ENCODE results near the gene PPP1R1B. TPM values are rescaled to one million over a fixed set of nuclear protein-coding genes. Genes with fewer than 3 reads are reported as not detected.

Gene PPP1R1B
- polyA plus RNA-seq, 3 donors = 8.7 to 183 (median 40.4) TPM

- WGBS, 3 donors = 3 to 6% (median 5%) methylated on average over 36 of the region's 36 CpGs
- H3K27ac ChIP-seq (ENCODE audit: low read depth, low read length) = no peak overlapping the region
Observed at GRCh38 chr17:39599004-39599664, 27.6 kb upstream of the PPP1R1B start.

DNA sequence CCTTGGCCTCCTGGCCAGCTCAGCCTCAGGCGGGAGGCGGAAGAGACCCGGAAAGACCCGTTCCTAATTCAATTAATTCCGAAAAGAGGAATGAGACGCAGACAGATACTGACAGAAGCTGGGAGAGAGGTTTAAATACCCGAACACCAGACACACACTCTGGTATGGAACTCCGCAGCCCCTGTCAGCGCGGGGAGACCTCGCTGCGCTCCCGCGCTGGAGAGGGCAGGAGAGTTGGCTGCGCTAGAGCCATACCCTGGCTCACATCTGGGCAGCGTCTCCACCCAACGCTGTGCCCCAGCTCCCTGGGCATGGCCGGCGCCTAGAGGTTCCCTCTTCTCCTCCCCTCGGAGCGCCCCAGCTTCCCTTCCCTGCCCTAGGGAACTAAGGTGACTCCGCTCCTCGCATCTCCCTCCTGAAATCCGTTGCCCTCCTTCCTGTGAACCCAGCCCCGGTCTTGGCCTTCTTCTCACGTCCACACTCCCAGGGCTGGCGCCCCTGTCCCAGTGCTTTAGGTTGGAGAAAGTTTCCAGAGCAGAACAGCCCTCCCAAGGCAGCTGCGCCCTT lies 27.0 kb upstream of the PPP1R1B start:
- no peak overlapping the region for H3K27ac ChIP-seq (ENCODE audit: low read depth, low read length)
- WGBS, 3 donors = 6 to 8% (median 7%) methylated on average over 28 of the region's 28 CpGs

DNA sequence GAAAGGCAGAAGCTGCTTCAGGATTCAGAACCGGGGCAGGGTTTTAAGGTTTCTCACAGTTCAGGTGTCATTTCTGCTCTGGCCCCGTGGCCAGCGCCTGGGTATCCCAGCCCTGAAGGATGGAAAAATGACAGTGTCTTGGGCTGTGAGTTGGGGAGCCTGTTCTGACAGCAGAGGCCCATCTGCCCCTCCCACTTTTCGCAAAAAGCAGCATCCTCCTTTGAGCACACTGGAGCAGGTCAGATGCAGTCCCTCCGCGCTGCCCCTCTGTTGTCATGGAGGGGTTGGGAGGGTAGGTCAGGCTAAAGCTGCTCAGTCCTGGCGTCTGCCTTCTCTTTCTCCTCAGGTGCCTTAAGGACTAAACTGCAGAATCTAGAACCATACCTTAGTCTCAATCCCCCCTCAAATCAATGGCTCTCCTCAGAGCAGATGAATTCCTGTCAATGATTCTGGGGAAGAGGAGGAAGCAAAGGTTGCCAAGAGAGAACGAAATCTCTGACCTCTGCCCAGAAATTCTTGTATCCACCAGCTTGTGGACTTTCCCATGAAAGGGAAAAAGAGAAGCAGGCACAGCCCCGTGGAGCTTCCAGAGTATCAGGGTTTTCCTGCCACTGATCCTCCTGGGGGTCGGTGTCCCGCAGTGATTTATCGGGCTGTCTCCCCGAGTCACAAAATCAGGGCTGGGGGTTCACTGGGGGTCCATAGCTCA lies 26.3 kb upstream of the PPP1R1B start:
- no peak overlapping the region for H3K27ac ChIP-seq (ENCODE audit: low read depth, low read length)
- 4 to 6% (median 6%) methylated on average over 13 of the region's 13 CpGs for WGBS, 3 donors

DNA sequence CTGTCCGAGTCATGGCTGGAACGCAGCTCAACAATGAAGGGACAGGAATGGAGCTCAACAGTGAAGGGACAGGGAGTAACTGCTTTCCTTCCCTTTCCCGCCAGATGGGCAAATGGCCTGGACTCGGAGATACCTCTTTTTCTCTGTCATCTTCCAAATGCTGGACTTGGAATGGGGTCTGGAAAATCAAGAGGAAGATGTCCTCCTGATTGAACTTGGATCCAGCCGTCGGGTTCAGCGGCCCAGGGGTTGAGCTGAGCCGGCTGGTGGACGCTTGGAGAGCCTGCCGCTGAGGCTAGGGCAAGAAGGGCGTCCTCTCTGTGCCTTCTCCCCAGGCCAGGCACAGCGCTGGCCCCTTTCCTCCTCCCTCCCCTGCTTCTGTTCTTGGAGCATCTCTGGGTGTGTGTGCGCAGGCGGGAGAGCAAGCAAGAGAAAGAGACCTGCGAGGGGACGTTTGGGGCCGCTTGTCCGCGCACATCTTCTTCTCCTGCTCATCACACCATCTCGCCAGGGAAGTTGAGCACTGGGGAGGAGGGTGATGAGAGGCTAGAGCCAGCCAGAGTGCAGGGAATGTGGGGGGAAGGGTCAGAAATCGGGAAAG lies 25.7 kb upstream of the PPP1R1B start:
- H3K27ac ChIP-seq (ENCODE audit: low read depth, low read length) = no peak overlapping the region
- WGBS, 3 donors = 10 to 17% (median 16%) methylated on average over 20 to 21 of the region's 21 CpGs

DNA sequence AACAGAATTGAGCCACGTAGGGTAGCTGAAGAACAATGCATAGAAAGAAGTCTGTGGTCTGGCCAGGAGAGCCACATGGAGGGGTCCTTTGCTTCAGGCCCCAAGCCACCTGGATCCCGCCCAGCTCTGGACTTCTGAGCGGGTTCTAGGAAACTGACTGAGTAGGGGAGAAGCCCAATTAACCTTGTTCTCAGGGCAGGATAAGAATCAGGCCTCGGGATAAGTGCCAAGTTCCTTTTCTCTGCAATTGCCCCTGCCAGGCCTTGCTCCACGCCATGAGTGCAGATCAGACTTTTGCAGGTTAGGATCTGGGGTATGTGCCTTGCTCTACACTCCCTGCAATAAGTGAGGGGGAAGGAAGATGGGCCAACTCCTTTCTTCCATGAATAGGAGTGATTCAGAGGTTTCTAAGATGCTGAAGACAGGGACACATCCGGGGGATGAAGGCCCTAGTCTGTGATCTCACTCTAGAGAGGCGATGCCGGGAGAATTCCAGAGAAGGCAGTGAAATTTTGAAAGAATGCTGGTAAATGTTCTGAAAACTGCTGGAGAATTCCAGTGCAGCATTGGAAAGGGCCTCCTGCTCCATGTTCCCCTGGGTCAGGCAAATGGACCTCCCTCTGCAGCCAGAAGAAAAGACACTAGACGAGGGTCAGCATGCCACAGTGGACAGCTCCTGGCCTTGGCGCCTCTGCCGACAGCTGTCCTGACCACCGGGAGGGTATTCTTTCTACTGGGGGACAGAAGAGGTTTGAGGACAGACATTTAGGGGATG lies 24.8 kb upstream of the PPP1R1B start:
- WGBS, 3 donors = 37 to 40% (median 38%) methylated on average over 12 of the region's 12 CpGs
- H3K27ac ChIP-seq (ENCODE audit: low read depth, low read length) = no peak overlapping the region

DNA sequence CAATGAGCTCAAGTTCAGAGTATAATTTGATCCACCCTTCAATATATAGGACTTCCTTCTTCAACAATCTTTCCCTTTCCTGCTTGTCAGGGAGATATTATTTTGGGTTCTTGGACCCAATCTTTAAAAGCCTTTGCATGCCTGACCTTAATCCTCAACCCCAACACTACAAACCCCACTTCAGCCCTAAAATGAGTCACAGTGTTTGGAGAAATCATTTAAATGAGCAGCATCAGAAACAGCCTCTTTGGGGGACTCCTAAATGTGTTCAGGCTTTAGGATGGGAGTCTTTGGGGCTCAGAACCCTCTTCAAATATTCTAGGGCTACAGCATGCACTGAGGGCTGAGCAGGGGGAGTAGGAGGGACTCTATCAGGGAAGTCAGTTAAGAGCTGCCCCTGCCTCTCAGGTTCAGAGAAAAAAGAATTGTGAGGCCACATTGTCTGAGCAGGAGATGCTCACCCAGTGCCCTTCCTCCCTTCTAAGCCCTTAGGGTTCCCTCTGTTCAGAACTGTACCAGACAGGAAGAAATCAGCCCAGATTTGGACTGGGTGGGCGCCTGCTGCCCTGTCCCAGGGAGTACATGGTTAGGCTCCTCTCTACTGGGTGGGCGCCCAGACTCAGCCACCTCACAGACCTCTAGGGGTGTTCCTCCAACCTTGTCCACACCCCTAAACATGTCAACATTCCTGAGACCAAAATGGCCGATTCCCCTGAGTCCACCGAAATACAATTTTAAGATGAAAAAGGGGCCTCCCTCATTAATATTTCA lies 24.0 kb upstream of the PPP1R1B start:
- WGBS, 3 donors = 26 to 42% (median 41%) methylated on average over 4 of the region's 4 CpGs

GRCh38 chr17:39603304-39604016 lies 23.3 kb upstream of the PPP1R1B start:
- H3K27ac ChIP-seq (ENCODE audit: low read depth, low read length) = no peak overlapping the region
- 8 to 13% (median 12%) methylated on average over 14 of the region's 14 CpGs for WGBS, 3 donors

More for the DNA sequence above, 24.0 kb upstream of the PPP1R1B start:
- no peak overlapping the region for H3K27ac ChIP-seq (ENCODE audit: low read depth, low read length)

DNA sequence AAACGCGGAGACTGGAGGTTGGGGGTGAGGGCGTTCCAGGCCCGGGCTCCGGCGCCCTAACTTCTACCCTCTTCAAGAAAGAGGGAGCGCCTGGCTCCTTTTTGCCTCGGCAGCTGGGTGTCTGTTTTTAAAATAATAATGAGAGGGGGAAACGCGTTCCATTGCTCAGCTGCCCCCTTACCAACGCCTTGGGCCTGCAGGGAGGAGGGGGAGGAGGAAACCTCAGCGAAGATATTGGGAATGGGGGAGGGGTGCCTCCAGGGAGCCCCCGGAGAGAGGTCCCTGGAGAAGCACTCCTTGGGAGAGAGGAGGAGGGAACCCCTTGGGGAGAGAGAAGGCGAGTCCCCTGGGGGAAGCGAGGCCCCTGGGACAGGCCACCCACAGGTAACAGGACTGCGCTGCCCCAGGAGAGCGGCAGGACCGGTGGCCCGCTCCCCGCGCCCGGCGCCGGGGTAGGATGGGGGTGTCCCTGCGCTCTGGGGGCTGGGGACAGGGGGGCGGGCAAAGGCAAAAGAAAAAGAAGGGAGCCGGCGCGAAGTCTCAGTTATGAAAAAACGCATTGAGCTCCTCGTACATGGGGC lies 21.8 kb upstream of the PPP1R1B start:
- WGBS, 3 donors = 4 to 8% (median 6%) methylated on average over 28 to 31 of the region's 31 CpGs
- H3K27ac ChIP-seq (ENCODE audit: low read depth, low read length) = no peak overlapping the region

DNA sequence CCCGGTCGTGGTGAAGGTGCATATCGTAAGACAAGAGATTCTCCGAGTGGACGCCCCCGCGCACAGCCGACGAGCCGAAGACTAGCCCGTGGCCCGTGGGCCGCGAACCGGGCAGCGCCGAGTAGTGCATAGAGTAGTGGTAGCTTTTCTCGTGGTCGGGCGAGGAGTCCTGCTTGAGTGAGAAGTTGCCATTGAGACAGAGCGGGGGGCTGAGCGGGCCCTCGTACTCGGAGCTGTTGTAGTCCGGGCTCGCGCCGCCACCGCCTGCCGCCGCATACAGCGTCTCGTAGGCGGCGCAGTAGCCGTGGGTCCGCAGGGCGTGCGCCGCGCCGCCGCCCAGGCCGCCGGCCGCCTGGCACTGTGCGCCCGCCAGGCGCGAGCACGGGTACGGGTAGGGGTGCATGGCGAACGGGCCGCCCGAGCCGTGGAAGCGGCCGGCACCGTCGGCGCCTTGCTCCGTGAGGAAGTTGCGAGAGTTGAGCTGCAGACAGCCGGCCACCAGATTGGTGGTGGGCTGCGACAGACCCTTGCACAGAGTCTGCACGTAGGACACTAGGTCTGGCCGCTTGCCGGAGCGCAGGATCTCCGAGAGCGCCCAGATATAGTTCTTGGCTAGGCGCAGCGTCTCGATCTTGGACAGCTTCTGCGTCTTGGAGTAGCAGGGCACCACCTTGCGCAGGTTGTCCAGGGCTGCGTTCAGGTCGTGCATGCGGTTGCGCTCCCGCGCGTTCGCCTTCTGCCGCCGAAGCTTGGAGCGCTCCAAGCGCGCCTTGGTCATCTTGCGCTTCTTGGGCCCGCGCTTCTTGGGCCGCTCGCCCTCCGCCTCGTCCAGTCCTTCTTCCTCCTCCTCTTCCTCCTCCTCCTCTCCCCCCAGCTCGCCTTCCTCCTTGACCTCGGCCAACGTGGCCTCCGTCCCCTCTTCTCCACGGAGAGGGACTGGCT lies 21.0 kb upstream of the PPP1R1B start:
- WGBS, 3 donors = 1 to 3% (median 2%) methylated on average over 100 to 102 of the region's 102 CpGs
- no peak overlapping the region for H3K27ac ChIP-seq (ENCODE audit: low read depth, low read length)

DNA sequence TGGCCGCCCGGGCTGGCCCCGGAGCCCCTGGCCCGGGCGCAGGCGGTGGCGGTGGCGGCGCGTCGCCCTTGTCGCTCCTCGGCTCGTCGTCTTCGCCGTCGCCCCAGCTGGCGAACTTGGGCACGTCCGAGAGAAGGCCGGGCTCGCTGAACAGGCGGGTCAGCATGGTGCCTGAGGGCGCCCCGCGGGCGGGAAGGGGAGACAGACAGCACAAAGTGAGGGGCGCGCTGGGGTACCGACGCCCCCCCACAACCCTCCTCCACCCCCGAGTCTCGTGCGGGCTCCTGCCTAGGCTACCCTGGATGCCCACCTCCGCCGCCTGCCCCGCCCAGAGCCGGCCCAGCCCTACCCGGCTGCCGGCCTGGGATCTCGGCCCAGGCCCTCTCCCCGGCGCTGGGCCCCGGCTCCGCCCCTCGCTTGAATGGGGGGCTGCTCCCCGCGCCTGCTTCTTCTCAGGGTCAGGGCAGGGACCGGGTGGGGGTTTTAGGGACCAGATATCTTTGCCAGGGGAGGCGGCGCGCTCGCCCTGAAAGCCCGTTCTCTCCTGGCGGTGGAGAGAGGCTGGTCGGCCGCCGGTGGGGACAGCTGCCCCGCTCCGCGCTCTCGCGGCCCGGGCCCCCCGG lies 20.2 kb upstream of the PPP1R1B start:
- WGBS, 3 donors = 1 to 2% (median 1%) methylated on average over 58 to 66 of the region's 66 CpGs
- no peak overlapping the region for H3K27ac ChIP-seq (ENCODE audit: low read depth, low read length)

GRCh38 chr17:39607057-39607850 lies 19.5 kb upstream of the PPP1R1B start:
- 1 to 4% (median 2%) methylated on average over 32 to 40 of the region's 40 CpGs for WGBS, 3 donors
- no peak overlapping the region for H3K27ac ChIP-seq (ENCODE audit: low read depth, low read length)

DNA sequence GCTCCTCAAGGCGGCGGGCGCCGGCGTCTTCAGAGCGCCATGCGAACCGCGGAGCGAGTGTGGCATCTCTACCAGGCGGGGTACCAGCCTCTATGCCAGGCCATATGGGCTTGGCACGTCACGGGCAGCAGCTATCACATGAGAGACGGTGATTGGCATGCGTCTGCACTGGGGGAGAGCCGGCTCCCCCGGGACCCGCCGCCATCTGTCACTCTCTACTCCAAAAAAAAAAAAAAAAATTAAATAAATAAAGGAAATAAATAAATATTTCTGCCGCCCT lies 19.0 kb upstream of the PPP1R1B start, which contains the start of gene NEUROD2:
Gene NEUROD2 (minus strand): TSS at position 70 of the 280 bp plus-strand sequence. CDS start 1,321 bp downstream, outside the sequence.
- no peak within 1 kb of the TSS for H3K27ac ChIP-seq (ENCODE audit: low read depth, low read length)
- 6 to 7% (median 7%) methylated on average over 20 of the region's 20 CpGs for WGBS, 3 donors

DNA sequence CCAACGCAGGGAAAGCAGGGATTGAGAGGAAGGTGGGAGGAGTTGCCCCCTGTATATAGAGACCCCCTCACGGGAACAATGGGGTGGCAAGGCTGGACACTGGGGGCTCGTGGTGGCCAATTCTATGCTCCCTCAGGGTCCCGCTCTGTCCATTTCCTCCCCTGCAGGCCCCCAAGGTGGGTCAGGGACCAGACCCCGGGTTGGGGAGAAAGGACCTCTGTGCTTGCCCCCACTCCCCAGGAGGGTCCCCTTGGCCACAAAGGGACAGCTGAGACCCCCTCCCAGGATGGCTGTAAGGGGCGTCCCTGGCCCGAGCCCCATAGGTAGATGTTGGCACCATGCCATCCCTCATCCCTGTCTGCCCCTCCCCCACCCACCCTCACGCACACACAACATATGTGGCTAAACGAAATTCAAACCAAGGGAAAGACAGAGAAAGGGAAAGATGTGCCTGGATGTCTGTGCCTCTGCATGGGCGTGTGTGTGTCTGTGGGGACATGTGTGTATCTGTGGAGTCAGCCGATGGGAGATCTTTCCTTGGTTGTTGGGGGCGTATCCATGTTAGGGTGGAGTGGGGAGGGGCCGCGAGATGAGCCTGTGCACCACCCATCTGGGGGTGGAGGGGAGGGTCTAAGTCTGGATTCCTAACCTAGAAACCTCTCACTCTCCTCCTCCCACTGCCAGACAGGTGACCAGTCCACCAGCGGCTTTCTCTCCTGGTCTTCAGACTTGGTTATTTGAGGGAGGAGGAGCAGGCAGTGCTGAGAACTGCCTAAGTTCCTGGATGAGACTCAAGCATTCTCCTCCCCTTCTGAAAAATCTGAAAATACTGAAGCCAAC lies 18.4 kb upstream of the PPP1R1B start:
- H3K27ac ChIP-seq (ENCODE audit: low read depth, low read length) = no peak overlapping the region
- WGBS, 3 donors = 12 to 21% (median 15%) methylated on average over 15 of the region's 15 CpGs

DNA sequence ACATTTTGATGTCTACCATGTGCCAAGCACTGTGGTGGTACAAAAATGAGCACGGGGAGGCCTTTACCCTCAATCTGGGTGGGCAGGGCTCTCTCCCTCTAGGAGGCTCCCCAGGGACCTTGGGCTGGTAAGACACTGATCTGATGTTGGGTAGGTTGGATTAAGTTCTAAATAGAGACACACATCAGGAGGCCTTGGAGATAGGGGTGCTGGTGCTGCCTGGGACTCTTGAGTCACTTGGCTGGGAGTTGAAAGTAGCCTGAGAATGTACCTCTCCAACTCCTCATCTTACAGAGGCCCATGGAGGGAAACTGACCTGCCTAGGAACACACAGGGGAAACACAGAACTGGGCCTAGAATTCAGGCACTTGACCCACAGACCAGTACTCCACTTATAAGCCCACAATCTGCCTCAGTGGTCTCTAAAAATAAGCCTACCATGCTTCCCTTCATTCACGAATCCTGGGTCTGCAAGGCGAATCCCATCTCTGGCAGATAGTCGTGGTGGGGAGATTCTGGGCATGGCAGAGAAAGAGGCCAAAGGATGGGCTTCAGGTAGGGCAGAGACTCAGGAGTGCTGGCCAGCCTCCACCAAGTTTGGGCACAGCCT lies 17.2 kb upstream of the PPP1R1B start:
- H3K27ac ChIP-seq (ENCODE audit: low read depth, low read length) = no peak overlapping the region
- WGBS, 3 donors = 84 to 91% (median 90%) methylated on average over 4 of the region's 4 CpGs
